ENCODE measurements around the gene DDR2.
"Not testable (repeated sequence)": the region's sequence is repeated elsewhere in the genome, so short reads cannot be mapped to it uniquely, and the experiment has no call there.

GRCh38 chr1:162727493-162727892, 95.2 kb downstream of the DDR2 start:
- TF ChIP-seq ZNF274 (IDR thresholded peaks at IDR 0.05; ENCODE audit: low read depth, low read length); YY1 (IDR thresholded peaks at IDR 0.05; ENCODE audit: insufficient read depth, insufficient read length); SUZ12 (IDR thresholded peaks at IDR 0.05; ENCODE audit: extremely low read depth, insufficient read depth, insufficient read length): not testable (repeated sequence)
